ENCODE measurements around the gene TNFRSF4. TPM values are rescaled to one million over a fixed set of nuclear protein-coding genes. Genes with fewer than 3 reads are reported as not detected.
A peak's percentile ranks its signal among the peaks of the same experiment; 100 is the strongest.

TNFRSF4 gene
- total and polyA plus RNA-seq, 7 donors, result 1.4 to 4.6 (median 3.5) TPM

DNA sequence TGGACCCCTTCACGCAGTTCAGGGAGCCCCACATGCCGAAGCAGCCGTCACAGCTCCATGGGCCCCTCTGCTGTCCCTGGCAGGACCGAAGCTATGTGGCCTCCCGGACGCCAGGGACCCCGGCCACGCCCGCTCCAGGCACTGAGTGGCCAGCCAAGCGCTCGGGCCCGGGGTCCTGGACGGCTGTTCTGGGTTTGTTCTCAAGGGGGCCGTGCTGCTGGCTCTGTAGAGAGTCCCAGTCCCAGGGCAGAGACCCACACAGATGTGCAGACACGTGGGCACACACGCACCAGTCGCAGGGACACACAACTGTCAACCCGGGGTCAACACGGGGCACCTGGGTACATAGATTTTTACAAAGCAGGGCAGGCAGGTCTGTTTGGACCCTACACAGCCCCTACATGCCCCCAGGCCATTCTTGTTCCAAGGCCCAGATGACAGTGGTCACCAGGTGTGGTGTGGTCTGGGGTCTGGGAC lies 24.8 kb upstream of the TNFRSF4 start:
- H3K4me1 ChIP-seq, result no peaks in the 10 kb centered on the region
- WGBS, 3 donors, result 24 to 41% (median 31%) methylated on average over 18 to 19 of the region's 19 CpGs
- TF ChIP-seq, protein P1, sequence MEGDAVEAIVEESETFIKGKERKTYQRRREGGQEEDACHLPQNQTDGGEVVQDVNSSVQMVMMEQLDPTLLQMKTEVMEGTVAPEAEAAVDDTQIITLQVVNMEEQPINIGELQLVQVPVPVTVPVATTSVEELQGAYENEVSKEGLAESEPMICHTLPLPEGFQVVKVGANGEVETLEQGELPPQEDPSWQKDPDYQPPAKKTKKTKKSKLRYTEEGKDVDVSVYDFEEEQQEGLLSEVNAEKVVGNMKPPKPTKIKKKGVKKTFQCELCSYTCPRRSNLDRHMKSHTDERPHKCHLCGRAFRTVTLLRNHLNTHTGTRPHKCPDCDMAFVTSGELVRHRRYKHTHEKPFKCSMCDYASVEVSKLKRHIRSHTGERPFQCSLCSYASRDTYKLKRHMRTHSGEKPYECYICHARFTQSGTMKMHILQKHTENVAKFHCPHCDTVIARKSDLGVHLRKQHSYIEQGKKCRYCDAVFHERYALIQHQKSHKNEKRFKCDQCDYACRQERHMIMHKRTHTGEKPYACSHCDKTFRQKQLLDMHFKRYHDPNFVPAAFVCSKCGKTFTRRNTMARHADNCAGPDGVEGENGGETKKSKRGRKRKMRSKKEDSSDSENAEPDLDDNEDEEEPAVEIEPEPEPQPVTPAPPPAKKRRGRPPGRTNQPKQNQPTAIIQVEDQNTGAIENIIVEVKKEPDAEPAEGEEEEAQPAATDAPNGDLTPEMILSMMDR (IDR thresholded peaks at IDR 0.05), result no peak
- no peaks in the 10 kb centered on the region for H3K36me3 ChIP-seq (ENCODE audit: insufficient read depth in 1 of 2, low read depth in 1 of 2)
- peaks cover 0 to 16% (median 15%) of the 10 kb centered on the region in 3 donors for H3K27me3 ChIP-seq (ENCODE audit: insufficient read depth in 3 of 3, low read length in 2 of 3)
- ATAC-seq, result peak in 1 of 4 donors; percentile 7
- no peak overlapping the region for H3K4me3 ChIP-seq
- no peak for DNase-seq
- intact Hi-C loops (cut with DNase I), result no loop called here
- no peaks in the 10 kb centered on the region for H3K9me3 ChIP-seq
- no peak overlapping the region for H3K27ac ChIP-seq

DNA sequence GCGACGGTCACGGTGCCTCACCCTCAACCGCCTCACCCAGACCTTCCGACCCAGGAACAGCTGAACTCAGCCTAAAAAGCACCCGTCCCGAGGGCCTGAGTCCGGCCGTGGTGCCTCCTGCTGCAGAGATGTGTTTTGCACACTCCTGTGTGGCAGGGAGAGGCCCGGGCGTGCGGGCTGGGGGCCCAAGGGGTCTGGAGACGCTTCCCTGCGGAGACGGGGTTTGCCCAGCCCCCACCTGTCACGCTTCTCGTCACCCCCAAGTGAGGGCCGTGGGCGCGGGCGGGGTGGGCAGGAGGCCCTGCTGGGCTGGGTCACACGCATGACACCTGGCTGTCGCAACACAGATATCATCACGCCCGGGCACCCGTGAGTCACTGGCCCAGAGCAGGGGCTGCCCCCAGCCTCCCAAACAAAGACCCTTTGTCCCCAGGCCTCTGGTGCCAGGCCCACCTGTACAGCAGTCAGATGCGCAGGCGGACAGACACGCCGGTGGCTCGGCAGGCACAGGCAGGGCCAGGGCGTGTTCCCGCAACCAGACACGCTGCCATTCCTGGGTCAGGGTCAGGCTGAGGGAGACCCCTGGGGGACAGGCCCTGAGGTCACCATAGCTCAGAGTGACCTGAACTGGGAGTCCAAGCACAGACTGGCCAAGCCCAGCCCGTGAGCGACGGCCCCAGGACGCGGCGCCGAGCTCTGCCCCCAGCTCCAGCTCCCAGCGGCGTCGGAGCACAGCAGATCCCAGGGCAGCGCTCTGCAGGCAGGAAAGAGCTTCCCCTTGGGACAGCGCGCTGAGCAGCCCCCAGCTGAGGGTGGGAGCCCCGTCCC lies 24.1 kb upstream of the TNFRSF4 start:
- ATAC-seq, result peak in 1 of 4 donors; percentile 15
- TF ChIP-seq, protein P1 (IDR thresholded peaks at IDR 0.05), result no peak
- H3K9me3 ChIP-seq, result peaks cover 1% of the 10 kb centered on the region
- peaks cover 3% of the 10 kb centered on the region for H3K4me1 ChIP-seq
- peaks cover 0 to 16% (median 15%) of the 10 kb centered on the region in 3 donors for H3K27me3 ChIP-seq (ENCODE audit: insufficient read depth in 3 of 3, low read length in 2 of 3)
- no peak overlapping the region for H3K4me3 ChIP-seq
- DNase-seq, result no peak
- H3K27ac ChIP-seq, result no peak overlapping the region
- intact Hi-C loops (cut with DNase I), result no loop called here
- WGBS, 3 donors, result 27 to 45% (median 38%) methylated on average over 38 to 48 of the region's 48 CpGs
- H3K36me3 ChIP-seq (ENCODE audit: insufficient read depth in 1 of 2, low read depth in 1 of 2), result no peaks in the 10 kb centered on the region

DNA sequence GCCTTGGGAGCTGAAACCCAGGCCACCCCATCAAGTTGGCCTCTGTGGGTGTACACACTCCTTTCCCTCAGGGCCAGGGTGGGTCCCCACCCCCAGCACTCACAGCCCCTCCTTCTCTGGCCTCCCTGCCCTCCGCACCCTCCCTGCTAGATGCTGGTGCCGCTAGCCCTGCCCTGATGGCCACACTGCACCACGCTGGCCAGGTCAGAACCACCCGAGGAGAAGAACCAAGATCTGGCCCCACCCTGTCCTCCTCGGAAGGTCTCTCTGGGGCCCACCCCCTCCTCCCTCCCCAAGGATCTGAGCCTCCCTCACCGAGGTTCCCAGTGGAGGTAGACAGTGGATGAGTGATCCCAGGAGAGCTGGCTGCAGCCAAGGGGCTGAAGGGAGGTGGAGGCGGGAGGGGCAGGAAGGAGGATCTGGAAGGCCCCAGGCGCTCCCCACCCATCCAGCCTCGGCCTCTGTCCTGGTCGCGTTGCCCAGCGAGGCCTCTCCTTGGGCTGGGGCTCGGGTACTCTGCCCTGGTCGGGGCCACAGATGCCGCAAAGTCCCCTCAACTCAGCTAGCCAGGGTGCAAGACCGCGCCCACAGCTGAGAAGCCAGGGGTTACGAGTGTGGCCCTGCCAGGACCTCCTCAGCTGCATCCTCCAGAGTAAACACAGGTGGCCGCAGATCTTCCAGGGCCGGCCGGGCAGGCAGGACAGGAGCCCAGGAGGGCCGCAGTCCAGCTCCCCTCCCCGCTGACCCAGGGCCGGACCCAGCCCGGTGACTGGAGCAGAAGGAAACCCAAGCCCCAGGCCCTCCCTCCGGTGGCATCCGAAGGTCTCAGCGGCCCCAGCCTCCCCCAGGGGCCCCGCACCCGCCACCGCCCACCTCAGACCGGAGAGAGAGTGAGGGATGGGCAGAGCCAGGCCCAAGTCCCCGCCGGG lies 23.3 kb upstream of the TNFRSF4 start:
- Histone ChIP-seq H3K4me3 (no peak overlapping the region), H3K27me3 (ENCODE audit: insufficient read depth in 3 of 3, low read length in 2 of 3) (peaks cover 0 to 16% (median 15%) of the 10 kb centered on the region in 3 donors), H3K27ac (no peak overlapping the region), H3K4me1 (peaks cover 9% of the 10 kb centered on the region), H3K36me3 (ENCODE audit: insufficient read depth in 1 of 2, low read depth in 1 of 2) (no peaks in the 10 kb centered on the region), H3K9me3 (peaks cover 7% of the 10 kb centered on the region)
- TF ChIP-seq, protein P1 (IDR thresholded peaks at IDR 0.05), result no peak
- ATAC-seq (no peak), DNase-seq (no peak)
- WGBS, 3 donors, result 24 to 30% (median 27%) methylated on average over 33 to 34 of the region's 34 CpGs
- intact Hi-C loops (cut with DNase I), result no loop called here

DNA sequence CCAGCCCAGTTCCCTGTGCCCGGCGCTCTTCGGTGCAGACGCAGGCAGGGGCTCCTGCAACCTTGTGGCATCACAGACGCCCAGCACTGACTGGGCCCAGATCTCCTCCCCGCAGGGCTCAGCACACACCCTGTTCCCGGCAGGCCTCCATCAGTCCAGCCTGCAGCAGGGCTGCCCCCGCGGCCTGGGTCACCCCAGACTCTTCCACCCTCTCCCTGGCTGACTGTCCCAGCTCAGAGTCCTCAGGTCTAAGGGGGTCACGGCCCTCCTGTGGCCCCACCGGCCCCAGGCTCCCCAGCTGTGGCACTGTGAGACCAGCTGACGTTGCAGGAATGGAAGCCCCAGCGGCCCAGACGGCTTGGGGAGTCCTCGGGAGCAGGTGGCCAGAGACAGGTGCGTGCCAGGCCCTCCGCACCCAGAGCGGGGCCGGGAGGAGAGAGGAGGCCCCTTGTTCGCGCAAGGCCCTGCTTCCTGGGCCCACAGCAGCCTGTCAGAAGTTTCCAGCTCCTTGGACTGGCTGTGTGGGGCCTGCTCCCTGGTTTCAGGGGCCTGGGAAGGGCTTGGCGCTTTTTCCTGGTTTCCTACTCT lies 22.3 kb upstream of the TNFRSF4 start:
- H3K9me3 ChIP-seq, result peaks cover 7% of the 10 kb centered on the region
- TF ChIP-seq, protein P1 (IDR thresholded peaks at IDR 0.05), result no peak
- DNase-seq (no peak), ATAC-seq (no peak)
- intact Hi-C loops (cut with DNase I), result no loop called here
- 53 to 59% (median 54%) methylated on average over 21 to 22 of the region's 22 CpGs for WGBS, 3 donors
- H3K4me1 ChIP-seq, result peaks cover 9% of the 10 kb centered on the region
- H3K27ac ChIP-seq, result no peak overlapping the region
- H3K4me3 ChIP-seq, result no peak overlapping the region
- H3K27me3 ChIP-seq (ENCODE audit: insufficient read depth in 3 of 3, low read length in 2 of 3), result peaks cover 0 to 16% (median 15%) of the 10 kb centered on the region in 3 donors
- no peaks in the 10 kb centered on the region for H3K36me3 ChIP-seq (ENCODE audit: insufficient read depth in 1 of 2, low read depth in 1 of 2)

All from psoas muscle (tissue), 8 donors.